Body of pancreas (tissue), 4 donors: ENCODE data around the gene LRRK1.

Experiments used
- POLR2A ChIP-seq, 3 donors: fragments of 450-650 bp; IDR thresholded peaks; one replicate each; pipeline ENCODE4 v1.6.1; 2016; ENCODE audit warnings: antibody characterized with exemption in 3 of 3, mild to moderate bottlenecking in 2 of 3
- TF ChIP-seq, protein P1 (sequence below), 7 experiments: fragments of 450-650 bp in 4 of 7; fragments of 200-600 bp in 3 of 7; sonication (generic) in 3 of 7; IDR thresholded peaks; one replicate each; pipeline ENCODE4 v1.5.1; 2016 to 2019; ENCODE audit warnings: antibody characterized with exemption in 7 of 7

DNA sequence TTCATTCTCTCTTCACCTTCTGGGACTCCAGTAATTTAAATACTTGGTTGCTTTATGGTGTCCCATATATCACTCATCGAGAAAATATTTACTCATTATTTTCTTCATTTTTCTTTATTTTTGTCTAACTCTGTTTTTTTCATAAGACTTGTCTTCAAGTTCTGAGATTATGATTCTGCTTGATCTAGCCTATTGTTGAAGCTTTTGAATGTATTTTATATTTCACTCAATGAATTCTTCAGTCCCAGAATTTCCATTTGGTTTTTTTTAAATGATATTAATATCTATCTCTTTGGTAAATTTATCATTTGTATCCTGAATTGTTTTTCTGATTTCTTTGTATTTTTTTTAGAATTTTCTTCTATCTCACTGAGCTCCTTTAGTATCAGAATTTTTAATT is 117.0 kb downstream of the LRRK1 start:
- TF ChIP-seq, protein P1, sequence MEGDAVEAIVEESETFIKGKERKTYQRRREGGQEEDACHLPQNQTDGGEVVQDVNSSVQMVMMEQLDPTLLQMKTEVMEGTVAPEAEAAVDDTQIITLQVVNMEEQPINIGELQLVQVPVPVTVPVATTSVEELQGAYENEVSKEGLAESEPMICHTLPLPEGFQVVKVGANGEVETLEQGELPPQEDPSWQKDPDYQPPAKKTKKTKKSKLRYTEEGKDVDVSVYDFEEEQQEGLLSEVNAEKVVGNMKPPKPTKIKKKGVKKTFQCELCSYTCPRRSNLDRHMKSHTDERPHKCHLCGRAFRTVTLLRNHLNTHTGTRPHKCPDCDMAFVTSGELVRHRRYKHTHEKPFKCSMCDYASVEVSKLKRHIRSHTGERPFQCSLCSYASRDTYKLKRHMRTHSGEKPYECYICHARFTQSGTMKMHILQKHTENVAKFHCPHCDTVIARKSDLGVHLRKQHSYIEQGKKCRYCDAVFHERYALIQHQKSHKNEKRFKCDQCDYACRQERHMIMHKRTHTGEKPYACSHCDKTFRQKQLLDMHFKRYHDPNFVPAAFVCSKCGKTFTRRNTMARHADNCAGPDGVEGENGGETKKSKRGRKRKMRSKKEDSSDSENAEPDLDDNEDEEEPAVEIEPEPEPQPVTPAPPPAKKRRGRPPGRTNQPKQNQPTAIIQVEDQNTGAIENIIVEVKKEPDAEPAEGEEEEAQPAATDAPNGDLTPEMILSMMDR (IDR thresholded peaks at IDR 0.05) = no peak
- TF ChIP-seq POLR2A (IDR thresholded peaks at IDR 0.05) = no peak
